ENCODE data around the gene ARHGAP31. TPM values are rescaled to one million over a fixed set of nuclear protein-coding genes. Genes with fewer than 3 reads are reported as not detected.

The ARHGAP31 gene
- total RNA-seq, 1 experiment from 2014 or later: 12.0 TPM

DNA sequence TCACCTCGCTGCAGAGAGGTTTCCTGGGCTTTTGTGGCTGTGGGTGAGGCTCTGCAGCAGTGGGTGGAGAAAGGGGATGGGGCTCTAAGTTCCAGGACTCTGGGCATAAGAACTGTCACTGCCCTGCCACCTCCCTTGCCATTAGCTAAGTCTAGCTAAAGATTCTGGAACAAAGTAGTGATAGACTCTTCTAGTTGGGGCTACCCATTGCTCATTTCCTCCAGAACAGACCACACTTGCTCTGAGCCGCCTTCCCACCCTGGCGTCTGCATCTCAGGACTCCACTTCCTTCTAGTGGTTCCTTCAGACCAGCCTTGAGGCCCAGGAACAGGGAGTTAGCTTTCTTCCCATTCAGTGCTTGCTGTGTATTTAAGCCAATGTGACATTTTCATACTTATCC, 7.5 kb downstream of the ARHGAP31 start:
- no peaks in the 10 kb centered on the region for H3K27me3 ChIP-seq (replicated peaks; ENCODE audit: insufficient read depth, low read depth, low read length, poor library complexity)
- intact Hi-C loops (cut with micrococcal nuclease; ENCODE audit: unreplicated experiment): no loop called here
- POLR2A ChIA-PET (ENCODE audit: low non-redundant PET): no interaction called here

GRCh38 chr3:119302697-119303551, 8.7 kb downstream of the ARHGAP31 start:
- TF ChIP-seq CTCF (conservative IDR thresholded peaks at IDR 0.05; ENCODE audit: low read depth, low read length) (no peak), EZH2 (IDR thresholded peaks at IDR 0.05; ENCODE audit: borderline replicate concordance, low read depth, low read length, poor library complexity, severe bottlenecking) (no peak)
- DNase-seq (ENCODE audit: low spot score): no peak
- Histone ChIP-seq H3K27ac (ENCODE audit: low read depth, low read length, poor library complexity, severe bottlenecking) (no peak overlapping the region), H3K4me1 (ENCODE audit: insufficient read depth, low read length, poor library complexity, severe bottlenecking) (peaks cover 4% of the 10 kb centered on the region), H3K36me3 (ENCODE audit: insufficient read depth, low read length, poor library complexity, severe bottlenecking) (no peaks in the 10 kb centered on the region), H3K27me3 (replicated peaks; ENCODE audit: insufficient read depth, low read depth, low read length, poor library complexity) (no peaks in the 10 kb centered on the region), H3K4me3 (ENCODE audit: low read depth, low read length, poor library complexity, severe bottlenecking) (no peak overlapping the region), H3K9me3 (ENCODE audit: low read depth, low read length, poor library complexity, severe bottlenecking) (no peaks in the 10 kb centered on the region)
- BruUV-seq (replicated peaks): no TSS peak
- POLR2A ChIA-PET (ENCODE audit: low non-redundant PET): interaction anchor here (0.7 kb wide), 1 partner anchor 146 kb away, joined by 5 read pairs; no protein-coding TSS in a partner anchor
- intact Hi-C loops (cut with micrococcal nuclease; ENCODE audit: unreplicated experiment): no loop called here
- CTCF ChIA-PET: no interaction called here

More for the DNA sequence above, 7.5 kb downstream of the ARHGAP31 start:
- Histone ChIP-seq H3K36me3 (ENCODE audit: insufficient read depth, low read length, poor library complexity, severe bottlenecking) (no peaks in the 10 kb centered on the region), H3K4me3 (ENCODE audit: low read depth, low read length, poor library complexity, severe bottlenecking) (no peak overlapping the region), H3K4me1 (ENCODE audit: insufficient read depth, low read length, poor library complexity, severe bottlenecking) (peaks cover 4% of the 10 kb centered on the region), H3K9me3 (ENCODE audit: low read depth, low read length, poor library complexity, severe bottlenecking) (no peaks in the 10 kb centered on the region), H3K27ac (ENCODE audit: low read depth, low read length, poor library complexity, severe bottlenecking) (no peak overlapping the region)
- CTCF ChIA-PET: no interaction called here
- no TSS peak for BruUV-seq (replicated peaks)
- DNase-seq (ENCODE audit: low spot score): no peak
- no peak for TF ChIP-seq EZH2 (IDR thresholded peaks at IDR 0.05; ENCODE audit: borderline replicate concordance, low read depth, low read length, poor library complexity, severe bottlenecking)

DNA sequence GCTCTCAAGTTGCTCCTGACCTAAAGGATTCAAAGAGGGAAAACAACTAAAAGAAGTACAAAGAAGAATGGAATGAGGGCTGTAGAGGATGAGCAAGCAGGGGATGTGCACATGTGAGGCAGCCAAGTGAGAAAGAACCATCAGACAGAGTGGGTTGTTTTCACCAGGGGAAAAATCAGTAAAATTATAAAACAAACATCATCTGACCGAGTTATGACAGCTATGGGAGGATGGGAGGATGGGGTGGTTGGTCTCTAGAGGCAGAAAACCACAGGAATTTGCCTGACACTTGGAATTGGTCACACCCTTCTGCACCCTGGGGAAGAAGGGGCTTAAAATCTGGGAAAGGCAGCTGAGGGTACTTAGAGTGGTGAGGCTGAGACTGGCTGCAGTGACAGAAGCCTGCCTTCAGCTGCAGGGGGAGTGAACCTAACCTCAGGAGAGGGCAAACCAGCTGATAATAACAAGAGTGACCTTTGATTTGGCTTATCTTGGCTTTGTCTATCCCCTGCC, 10.1 kb downstream of the ARHGAP31 start:
- ChIA-PET CTCF (no interaction called here), POLR2A (ENCODE audit: low non-redundant PET) (no interaction called here)
- H3K9me3 ChIP-seq (ENCODE audit: low read depth, low read length, poor library complexity, severe bottlenecking): no peaks in the 10 kb centered on the region
- peaks cover 4% of the 10 kb centered on the region for H3K4me1 ChIP-seq (ENCODE audit: insufficient read depth, low read length, poor library complexity, severe bottlenecking)
- H3K36me3 ChIP-seq (ENCODE audit: insufficient read depth, low read length, poor library complexity, severe bottlenecking): no peaks in the 10 kb centered on the region
- no peak for TF ChIP-seq EZH2 (IDR thresholded peaks at IDR 0.05; ENCODE audit: borderline replicate concordance, low read depth, low read length, poor library complexity, severe bottlenecking)
- no peak for TF ChIP-seq CTCF (conservative IDR thresholded peaks at IDR 0.05; ENCODE audit: low read depth, low read length)
- no peak overlapping the region for H3K4me3 ChIP-seq (ENCODE audit: low read depth, low read length, poor library complexity, severe bottlenecking)
- intact Hi-C loops (cut with micrococcal nuclease; ENCODE audit: unreplicated experiment): no loop called here
- no peaks in the 10 kb centered on the region for H3K27me3 ChIP-seq (replicated peaks; ENCODE audit: insufficient read depth, low read depth, low read length, poor library complexity)
- peak; percentile 44 for DNase-seq (ENCODE audit: low spot score)
- no TSS peak for BruUV-seq (replicated peaks)
- H3K27ac ChIP-seq (ENCODE audit: low read depth, low read length, poor library complexity, severe bottlenecking): no peak overlapping the region
